ENCODE measurements around the gene NDUFB10.
"Not testable (repeated sequence)": the region's sequence is repeated elsewhere in the genome, so short reads cannot be mapped to it uniquely, and the experiment has no call there.

The NDUFB10 gene

DNA sequence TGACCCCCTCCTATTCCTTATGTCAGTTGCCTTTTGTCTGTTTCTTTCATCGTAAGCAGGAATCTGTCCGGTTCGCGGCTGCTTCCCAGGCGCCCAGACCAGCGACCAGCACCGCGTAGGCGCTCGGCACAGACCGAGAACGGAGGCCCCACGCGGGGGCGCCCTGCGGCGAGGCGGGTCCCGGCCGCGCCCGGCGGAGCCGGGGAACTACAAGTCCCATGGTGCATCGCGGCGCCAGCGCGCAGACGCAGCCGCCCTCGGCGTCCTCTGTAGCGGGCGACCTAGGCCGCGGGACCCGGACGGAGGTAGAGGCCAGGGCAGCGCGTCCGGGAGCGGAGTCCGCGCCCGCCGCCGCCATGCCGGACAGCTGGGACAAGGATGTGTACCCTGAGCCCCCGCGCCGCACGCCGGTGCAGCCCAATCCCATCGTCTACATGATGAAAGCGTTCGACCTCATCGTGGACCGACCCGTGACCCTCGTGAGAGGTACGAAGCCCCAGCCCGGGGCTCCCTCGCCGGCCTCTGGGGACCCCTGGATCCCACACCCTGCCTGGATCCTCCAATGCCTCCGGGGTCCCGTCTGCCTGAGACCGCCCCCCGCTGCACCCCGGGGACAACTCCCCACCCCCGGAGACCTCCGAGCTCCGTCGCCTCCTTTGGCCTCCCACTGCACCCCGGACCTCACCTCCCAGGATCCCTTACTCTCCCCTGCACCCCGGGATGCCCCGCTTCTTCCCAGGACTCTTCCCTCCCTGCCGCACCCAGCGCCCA is at the start of gene NDUFB10:
NDUFB10 (plus strand) TSS at position 270 of the 771 bp plus-strand sequence; CDS start at position 357, 87 bp downstream.
- DNase-seq = peak; percentile 94

GRCh38 chr16:1909561-1910231 is 49.6 kb upstream of the NDUFB10 start:
- DNase-seq = no peak

DNA sequence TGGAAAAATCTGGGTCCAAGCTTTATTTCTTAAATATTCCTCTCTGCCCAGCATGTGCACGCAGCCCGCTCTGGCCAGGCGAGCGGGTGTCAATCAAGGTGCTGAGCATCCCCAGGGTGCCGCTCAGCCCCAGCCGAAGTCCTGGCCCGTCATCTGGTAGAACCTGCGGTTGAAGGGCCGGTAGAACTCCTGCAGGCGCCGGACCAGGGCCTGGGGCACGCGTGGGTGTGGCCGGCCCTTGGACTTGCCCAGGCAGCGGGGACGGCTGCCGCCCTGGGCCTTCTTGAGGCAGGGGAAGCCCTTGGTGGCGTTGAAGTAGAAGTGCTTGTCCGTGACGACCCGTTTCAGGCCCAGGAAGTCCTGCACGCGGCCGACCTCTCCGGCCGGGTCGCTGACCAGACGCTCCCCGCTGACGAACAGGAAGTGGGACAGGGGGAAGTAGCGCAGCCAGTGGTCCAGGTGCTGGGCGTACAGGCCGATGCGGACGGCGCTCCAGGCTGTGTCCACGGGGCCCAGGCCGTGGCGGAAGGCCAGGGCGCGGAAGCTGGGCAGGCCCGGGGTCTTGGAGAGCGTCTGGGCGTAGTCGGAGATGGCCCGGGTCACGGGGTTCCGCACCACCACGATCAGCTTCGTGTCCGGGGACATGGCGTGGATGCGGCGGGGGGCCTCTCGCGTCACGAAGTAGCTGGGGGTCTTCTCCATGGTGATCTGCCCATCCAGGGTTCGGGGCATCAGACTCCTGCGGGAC is 47.7 kb upstream of the NDUFB10 start:
- no peak for DNase-seq

DNA sequence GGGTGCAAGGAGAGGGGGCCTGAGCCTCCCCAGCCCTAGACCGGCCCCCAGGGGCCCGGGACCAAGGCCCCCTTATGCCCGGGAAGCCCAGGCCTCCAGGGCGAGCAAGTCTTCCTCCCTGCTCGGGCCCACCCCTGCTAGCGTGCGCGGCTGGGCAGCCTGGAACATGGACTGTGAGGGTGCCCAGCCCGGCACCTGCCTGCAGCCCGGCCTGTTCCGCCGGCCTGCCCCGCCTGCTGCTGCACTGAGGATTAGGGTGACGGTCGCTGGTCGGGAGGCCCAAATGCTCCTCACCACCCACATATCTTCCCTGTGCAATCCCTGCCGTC is 47.2 kb upstream of the NDUFB10 start:
- DNase-seq = no peak

DNA sequence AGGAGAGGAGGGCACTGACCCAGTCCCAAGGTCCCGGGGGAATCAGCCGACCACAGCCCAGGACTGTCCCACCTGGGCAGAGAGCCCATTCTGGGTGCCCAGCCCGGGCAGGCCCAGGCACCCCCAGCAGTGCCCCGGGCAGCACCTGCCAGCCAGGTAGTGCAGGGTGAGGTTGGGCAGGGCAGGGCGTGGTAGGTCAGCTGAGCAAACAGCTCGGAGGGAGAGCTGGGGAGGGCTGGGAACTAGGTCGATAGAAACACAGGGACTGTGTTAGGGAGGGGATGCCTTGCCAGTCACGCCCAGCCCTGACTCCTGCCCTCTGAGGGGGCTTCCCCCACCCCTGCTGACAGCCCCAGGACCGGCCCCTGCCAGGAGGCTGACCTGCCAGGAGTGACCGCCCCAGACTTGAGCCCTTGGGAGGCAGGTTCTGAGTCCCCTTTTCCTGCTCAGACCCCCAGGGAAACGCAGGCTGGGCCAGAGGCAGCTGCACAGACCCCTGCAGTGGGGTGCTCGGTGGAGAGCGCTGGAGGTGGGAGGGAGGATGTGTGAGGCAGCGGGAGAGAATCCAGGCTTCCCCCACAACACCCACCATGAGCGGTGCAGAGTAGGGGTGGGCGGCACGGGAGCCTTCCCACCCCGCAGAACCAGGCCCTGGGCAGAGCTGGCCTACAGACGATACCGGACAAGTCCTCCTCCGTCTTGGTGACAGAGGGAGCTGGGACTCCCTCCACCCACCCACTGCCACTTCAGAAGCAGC is 45.8 kb upstream of the NDUFB10 start:
- DNase-seq = no peak

DNA sequence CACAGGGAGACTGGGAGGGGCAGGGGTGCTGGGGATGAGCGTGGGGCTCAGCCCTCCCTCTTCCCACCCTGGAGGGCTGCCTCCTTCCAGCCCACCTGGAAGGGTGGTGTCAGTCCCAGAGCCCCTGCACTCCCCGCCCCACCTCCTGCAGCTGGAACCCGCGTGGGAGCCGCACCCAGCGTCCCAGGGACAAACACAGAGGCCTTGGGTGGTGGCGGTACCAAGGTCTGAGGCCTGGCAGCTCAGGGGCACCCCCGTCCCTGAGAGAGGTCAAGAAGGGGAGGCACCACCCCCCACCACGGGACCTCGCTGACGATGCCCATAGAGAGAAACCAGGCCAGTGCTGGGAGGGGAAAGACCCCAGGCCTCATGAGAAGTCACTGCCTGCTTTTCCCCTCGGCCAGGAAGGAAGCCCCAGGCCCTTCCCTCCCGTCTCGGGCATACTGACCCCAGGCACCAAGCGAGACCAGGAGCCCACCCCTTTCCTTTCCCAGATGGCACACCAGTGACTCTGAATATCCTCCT is 45.2 kb upstream of the NDUFB10 start:
- DNase-seq = no peak

DNA sequence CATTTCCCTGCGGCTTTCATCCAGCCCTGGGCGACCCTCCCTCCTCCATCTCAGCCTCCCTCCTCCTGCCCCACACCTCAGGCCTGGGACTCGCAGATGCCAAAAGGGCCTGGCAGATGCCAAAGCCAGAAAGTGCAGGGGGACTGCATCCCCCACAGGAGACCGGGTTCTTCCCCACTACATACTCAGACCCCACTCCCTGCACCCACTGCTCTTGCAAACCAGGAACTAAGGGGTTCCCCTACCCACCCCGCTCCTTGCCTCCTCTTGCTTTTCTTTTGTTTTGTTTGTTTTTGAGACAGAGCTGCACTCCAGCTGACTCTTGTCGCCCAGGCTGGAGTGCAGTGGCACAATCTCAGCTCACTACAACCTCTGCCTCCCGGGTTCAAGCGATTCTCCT is 44.4 kb upstream of the NDUFB10 start:
- DNase-seq = no peak

- no peak for DNase-seq
Observed at GRCh38 chr16:1915732-1916639, 43.4 kb upstream of the NDUFB10 start.

GRCh38 chr16:1916640-1916990 is 42.7 kb upstream of the NDUFB10 start:
- DNase-seq = no peak

- DNase-seq = no peak
Observed at GRCh38 chr16:1917056-1917664, 42.2 kb upstream of the NDUFB10 start.

DNA sequence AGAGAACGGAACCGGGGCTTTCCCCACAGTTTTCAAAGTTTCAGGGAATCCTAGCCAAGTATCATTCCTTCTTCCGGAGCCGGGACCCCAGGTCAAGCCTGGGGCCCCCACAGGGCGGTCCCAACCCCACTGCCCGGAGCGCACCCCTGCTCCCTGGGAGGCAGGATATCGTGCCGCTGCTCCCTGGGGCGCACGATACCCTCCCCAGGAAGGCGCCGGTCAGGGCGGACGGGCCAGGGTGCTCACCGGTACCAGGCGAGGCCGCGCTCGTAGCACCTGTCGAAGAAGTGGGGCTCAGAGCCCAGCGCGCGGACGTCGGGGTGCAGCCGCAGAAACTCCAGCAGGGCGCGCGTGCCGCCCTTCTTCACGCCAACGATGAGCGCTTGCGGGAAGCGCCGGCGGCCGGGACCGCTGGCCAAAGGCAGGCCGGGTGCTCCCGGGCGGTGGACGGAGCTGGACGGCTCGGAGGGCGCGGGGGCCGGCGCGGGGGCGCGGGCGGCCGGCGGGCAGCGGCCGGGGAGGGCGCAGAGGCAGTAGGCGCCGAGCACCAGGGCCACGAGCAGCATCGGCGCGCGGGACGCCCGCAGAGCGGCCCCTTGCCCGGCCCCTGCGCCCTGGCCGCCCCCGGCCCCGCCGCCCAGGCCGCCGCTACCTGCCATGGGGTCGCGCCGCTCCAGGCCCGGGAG is 41.5 kb upstream of the NDUFB10 start:
- no peak for DNase-seq

- no peak for DNase-seq
Observed at GRCh38 chr16:1918351-1919326, 40.7 kb upstream of the NDUFB10 start, which contains the start of gene HS3ST6. Gene HS3ST6, minus strand, starts transcription at chr16:1918415. Its CDS starts 92 bp downstream, at chr16:1918323.

- no peak for DNase-seq
Observed at GRCh38 chr16:1919327-1919998, 39.9 kb upstream of the NDUFB10 start.

DNA sequence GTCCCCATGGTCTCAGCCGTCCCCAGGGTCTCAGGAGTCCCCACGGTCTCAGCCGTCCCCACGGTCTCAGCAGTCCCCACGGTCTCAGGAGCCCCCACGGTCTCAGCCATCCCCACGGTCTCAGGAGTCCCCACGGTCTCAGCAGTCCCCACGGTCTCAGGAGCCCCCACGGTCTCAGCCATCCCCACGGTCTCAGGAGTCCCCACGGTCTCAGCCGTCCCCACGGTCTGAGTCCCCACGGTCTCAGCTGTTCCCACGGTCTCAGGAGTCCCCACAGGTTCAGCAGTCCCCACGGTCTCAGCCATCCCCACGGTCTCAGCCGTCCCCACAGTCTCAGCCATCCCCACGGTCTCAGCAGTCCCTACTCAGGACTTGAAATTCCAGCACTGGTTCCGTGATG is 39.2 kb upstream of the NDUFB10 start:
- not testable (repeated sequence) for DNase-seq

DNA sequence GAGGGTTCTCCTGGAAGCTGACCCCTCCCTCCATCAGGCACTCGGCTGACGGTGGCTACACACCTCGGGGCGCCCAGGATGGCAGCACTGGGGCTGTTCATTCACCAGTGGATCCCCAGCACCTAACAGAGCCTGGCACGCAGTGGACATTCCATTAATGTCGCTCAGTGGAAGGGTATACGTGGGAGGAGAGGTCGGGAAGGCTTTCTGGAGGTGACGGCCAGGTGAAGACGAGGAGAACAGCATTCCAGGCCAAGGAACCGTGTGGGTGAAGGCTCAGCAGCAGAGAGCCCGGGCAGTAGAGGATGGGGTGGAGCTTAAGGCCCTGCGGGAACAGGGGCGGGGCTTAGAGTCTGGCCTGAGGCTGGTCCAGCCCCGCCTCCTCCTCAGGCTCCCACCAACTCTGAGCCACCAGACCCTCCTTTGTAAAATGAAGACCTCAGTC is 38.6 kb upstream of the NDUFB10 start:
- DNase-seq = peak; percentile 10

- no peak for DNase-seq
Observed at GRCh38 chr16:1922357-1922756, 37.0 kb upstream of the NDUFB10 start.

- DNase-seq = peak; percentile 15
Observed at GRCh38 chr16:1923299-1924034, 35.9 kb upstream of the NDUFB10 start.

DNA sequence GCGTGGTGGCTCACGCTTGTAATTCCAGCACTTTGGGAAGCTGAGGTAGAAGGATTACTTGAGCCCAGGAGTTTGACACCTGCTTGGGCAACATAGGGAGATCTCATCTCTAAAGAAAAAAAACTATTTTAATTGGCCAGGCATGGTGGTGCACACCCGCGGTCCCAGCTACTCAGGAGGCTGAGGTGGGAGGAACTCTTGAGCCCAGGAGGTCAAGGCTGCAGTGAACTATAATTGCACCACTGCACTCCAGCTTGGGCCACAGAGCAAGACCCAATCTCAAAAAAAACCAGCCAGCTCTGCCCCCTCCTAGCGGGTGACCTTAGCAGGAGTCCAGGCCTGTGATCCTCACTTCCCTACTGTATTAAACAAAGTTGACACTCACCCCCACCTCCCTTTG is 35.2 kb upstream of the NDUFB10 start:
- no peak for DNase-seq

Data from inflammatory macrophage treated with lipopolysaccharide for 4 hours (primary cell).